Measurements from ENCODE around the gene KIAA0232. TPM values are rescaled to one million over a fixed set of nuclear protein-coding genes. Genes with fewer than 3 reads are reported as not detected.

KIAA0232 gene
- total and polyA plus RNA-seq, 9 of the 15 experiments (the other 6 are each of a cell fraction or from before 2014, with no cell fraction given) = 3.5 to 17.4 (median 13.0) TPM

DNA sequence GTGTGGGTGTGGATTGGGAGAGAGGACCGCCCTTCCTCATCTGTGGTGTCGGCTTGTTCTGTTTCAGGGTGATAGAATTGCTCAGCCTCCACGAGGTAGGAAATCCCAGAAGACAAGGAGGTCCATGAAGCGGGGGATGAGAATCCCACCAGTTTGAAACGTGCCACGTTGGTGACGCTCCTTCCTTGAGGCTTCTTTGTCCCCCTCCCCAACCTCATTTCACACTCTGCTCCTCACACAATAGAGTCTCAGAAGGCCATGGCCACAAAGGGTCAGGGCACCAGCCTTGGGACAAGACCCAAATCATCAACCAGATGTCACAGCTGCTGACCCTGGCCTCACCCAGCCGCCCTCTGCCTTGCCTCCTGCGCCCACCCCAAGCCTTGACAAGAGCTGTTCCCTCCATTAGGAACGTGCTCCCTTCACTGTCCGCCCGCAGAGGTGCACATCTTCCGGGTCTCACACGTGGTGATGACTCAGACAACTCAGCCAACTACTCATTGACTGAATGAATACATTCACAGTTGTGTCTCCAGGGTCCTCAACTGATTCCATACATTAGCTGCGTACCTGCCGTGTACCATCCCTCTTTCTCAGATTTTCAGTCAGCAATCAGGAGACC is 48.3 kb upstream of the KIAA0232 start:
- Histone ChIP-seq H3K4me2 (ENCODE audit: insufficient read depth, low read length) (no peak overlapping the region; the same call in 1 of the 2 replicates), H3K9ac (ENCODE audit: insufficient read depth in 1 of 2, low read depth in 2 of 2, low read length in 2 of 2) (peak overlapping the region; percentile 32 to 72; a peak in 2 of 4 replicates), H3K4me3 (no peak overlapping the region), H3K4me1 (replicated peaks in 1 of 2; ENCODE audit: control insufficient read depth in 2 of 2, insufficient read depth in 2 of 2, low read length in 2 of 2) (peaks cover 40 to 53% of the 10 kb centered on the region in 2 experiments), H2AFZ (ENCODE audit: low read depth, low read length) (peak overlapping the region; percentile 87), H3K36me3 (ENCODE audit: control insufficient read depth, insufficient read depth, low read length) (no peaks in the 10 kb centered on the region), H3K79me2 (ENCODE audit: control insufficient read depth, insufficient read depth, low read length) (no peaks in the 10 kb centered on the region), H3K9me1 (ENCODE audit: control insufficient read depth, insufficient read depth, low read length) (peaks cover 4% of the 10 kb centered on the region), H3K9me3 (replicated peaks; ENCODE audit: control insufficient read depth, insufficient read depth, low read depth, low read length) (no peaks in the 10 kb centered on the region), H4K20me1 (replicated peaks; ENCODE audit: control insufficient read depth, insufficient read depth, low read length) (no peaks in the 10 kb centered on the region), H3K27ac (ENCODE audit: extremely low read depth, low read depth, low read length) (peak overlapping the region; percentile 93; the same call in 2 of the 3 replicates), H3K27me3 (ENCODE audit: control insufficient read depth in 2 of 2, insufficient read depth in 2 of 2, low read length in 2 of 2) (no peaks in the 10 kb centered on the region)
- intact Hi-C loops (cut with micrococcal nuclease) = loop anchor here (5.0 kb wide), 1 partner anchor 253 kb away; no protein-coding TSS in a partner anchor
- FAIRE-seq (no peak), ATAC-seq (no peak), DNase-seq (ENCODE audit: extremely low read depth in 1 of 4, low spot score in 3 of 4) (peak; percentile 40 to 69 (median 49))
- in situ Hi-C loops (cut with MboI) = no loop called here
- CTCF ChIA-PET (ENCODE audit: low intra/inter-chr PET ratio) = no interaction called here
- no TSS peak for BruUV-seq (replicated peaks)
- WGBS (ENCODE audit: insufficient coverage, low coverage, missing lambda C conversion rate) = 63% methylated on average over 16 of the region's 16 CpGs
- POLR2A ChIA-PET = interaction anchor here (0.5 to 2.4 kb wide), 6 partner anchors 14 to 250 kb away, joined by 3 to 12 read pairs (median 5); partner anchors contain the start of gene MRFAP1L1
- TF ChIP-seq BHLHE40 (IDR thresholded peaks at IDR 0.05; ENCODE audit: low read length) (peak; percentile 61), POLR2A (conservative IDR thresholded peaks at IDR 0.05) (no peak), PTRF (tag; IDR thresholded peaks at IDR 0.05) (peak; percentile 66), MLX (CRISPR knock-in tag; conservative IDR thresholded peaks at IDR 0.05) (no peak), SRF (CRISPR knock-in tag; IDR thresholded peaks at IDR 0.05) (no peak), RBM15 (IDR thresholded peaks at IDR 0.05; ENCODE audit: insufficient read depth, low read length) (no peak), ZKSCAN1 (IDR thresholded peaks at IDR 0.05; ENCODE audit: low read depth, low read length) (no peak), FOSL1 (tag; conservative IDR thresholded peaks at IDR 0.05) (peak; percentile 79), MXI1 (IDR thresholded peaks at IDR 0.05; ENCODE audit: low read depth, low read length) (no peak), JUND (IDR thresholded peaks at IDR 0.05; ENCODE audit: borderline replicate concordance, low read depth, low read length) (peak; percentile 90), JUND (tag; IDR thresholded peaks at IDR 0.05; ENCODE audit: borderline replicate concordance, low read depth, low read length) (peak; percentile 82; the same call in 2 of the 3 replicates), RNF2 (IDR thresholded peaks at IDR 0.05) (no peak), ZNF695 (CRISPR knock-in tag; IDR thresholded peaks at IDR 0.05) (no peak), JUN (IDR thresholded peaks at IDR 0.05; ENCODE audit: borderline replicate concordance, low read depth, low read length) (peak; percentile 70), JUN (CRISPR knock-in tag; IDR thresholded peaks at IDR 0.05; ENCODE audit: borderline replicate concordance) (0 out of 2 replicates have a peak, but pooled peaks have one; percentile 33), ZNF316 (IDR thresholded peaks at IDR 0.05) (0 out of 2 replicates have a peak, but pooled peaks have one; percentile 4), TRIM25 (IDR thresholded peaks at IDR 0.05; ENCODE audit: borderline replicate concordance) (no peak), YY1 (IDR thresholded peaks at IDR 0.05; ENCODE audit: borderline replicate concordance in 1 of 3, control insufficient read depth in 1 of 3, extremely low read depth in 1 of 3, insufficient read depth in 3 of 3, insufficient read length in 1 of 3, insufficient replicate concordance in 2 of 3, low read depth in 1 of 3, low read length in 2 of 3) (no peak)
- TF ChIP-seq, protein P1, sequence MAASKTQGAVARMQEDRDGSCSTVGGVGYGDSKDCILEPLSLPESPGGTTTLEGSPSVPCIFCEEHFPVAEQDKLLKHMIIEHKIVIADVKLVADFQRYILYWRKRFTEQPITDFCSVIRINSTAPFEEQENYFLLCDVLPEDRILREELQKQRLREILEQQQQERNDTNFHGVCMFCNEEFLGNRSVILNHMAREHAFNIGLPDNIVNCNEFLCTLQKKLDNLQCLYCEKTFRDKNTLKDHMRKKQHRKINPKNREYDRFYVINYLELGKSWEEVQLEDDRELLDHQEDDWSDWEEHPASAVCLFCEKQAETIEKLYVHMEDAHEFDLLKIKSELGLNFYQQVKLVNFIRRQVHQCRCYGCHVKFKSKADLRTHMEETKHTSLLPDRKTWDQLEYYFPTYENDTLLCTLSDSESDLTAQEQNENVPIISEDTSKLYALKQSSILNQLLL (CRISPR knock-in tag; IDR thresholded peaks at IDR 0.05; ENCODE audit: borderline replicate concordance) = no peak

Data from K562 (cell line).